ENCODE measurements around the gene ASTN2.

Gene ASTN2

DNA sequence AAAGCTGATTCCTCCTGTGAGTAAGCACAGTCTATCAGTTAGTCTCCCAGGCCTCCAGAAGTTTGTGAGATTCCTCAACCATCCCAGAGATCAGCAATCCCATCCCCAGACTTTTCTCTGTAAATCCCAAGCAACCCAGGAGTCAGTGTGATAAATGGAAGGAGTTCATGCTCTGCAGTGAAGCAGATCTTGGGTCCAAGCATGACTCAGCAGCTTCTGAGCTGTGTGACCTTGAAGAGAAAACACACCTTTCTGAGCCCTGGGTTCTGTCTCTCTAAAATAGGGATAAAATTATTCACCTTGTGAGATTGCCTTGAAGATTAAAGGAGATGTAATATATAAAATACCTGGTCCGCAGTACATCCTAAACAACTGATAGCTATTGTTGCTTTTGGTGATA lies 318.7 kb downstream of the ASTN2 start:
- H3K4me3 ChIP-seq (ENCODE audit: low read depth, low read length): no peak overlapping the region
- TF ChIP-seq, protein P1, sequence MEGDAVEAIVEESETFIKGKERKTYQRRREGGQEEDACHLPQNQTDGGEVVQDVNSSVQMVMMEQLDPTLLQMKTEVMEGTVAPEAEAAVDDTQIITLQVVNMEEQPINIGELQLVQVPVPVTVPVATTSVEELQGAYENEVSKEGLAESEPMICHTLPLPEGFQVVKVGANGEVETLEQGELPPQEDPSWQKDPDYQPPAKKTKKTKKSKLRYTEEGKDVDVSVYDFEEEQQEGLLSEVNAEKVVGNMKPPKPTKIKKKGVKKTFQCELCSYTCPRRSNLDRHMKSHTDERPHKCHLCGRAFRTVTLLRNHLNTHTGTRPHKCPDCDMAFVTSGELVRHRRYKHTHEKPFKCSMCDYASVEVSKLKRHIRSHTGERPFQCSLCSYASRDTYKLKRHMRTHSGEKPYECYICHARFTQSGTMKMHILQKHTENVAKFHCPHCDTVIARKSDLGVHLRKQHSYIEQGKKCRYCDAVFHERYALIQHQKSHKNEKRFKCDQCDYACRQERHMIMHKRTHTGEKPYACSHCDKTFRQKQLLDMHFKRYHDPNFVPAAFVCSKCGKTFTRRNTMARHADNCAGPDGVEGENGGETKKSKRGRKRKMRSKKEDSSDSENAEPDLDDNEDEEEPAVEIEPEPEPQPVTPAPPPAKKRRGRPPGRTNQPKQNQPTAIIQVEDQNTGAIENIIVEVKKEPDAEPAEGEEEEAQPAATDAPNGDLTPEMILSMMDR (IDR thresholded peaks at IDR 0.05; ENCODE audit: low read depth, low read length): no peak

DNA sequence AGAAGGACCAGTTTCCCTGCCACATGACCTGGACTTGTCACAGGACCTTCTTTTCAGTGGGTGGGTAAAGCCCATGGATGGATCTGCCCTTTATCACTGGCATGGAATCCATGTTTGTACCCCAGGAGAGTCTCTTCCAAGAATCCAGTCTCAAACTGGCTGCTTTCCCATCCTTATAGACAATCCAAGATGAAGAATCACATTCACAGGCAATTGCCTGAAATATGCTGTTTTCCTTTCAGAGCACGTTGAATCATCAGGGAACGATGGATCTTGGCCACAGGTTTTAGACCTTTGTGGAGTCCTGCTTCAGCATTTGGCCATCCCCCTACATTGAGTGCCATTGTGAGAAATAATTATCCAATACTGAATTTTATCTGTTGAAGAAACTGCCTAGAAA lies 319.8 kb downstream of the ASTN2 start:
- TF ChIP-seq, protein P1 (IDR thresholded peaks at IDR 0.05; ENCODE audit: low read depth, low read length): no peak

DNA sequence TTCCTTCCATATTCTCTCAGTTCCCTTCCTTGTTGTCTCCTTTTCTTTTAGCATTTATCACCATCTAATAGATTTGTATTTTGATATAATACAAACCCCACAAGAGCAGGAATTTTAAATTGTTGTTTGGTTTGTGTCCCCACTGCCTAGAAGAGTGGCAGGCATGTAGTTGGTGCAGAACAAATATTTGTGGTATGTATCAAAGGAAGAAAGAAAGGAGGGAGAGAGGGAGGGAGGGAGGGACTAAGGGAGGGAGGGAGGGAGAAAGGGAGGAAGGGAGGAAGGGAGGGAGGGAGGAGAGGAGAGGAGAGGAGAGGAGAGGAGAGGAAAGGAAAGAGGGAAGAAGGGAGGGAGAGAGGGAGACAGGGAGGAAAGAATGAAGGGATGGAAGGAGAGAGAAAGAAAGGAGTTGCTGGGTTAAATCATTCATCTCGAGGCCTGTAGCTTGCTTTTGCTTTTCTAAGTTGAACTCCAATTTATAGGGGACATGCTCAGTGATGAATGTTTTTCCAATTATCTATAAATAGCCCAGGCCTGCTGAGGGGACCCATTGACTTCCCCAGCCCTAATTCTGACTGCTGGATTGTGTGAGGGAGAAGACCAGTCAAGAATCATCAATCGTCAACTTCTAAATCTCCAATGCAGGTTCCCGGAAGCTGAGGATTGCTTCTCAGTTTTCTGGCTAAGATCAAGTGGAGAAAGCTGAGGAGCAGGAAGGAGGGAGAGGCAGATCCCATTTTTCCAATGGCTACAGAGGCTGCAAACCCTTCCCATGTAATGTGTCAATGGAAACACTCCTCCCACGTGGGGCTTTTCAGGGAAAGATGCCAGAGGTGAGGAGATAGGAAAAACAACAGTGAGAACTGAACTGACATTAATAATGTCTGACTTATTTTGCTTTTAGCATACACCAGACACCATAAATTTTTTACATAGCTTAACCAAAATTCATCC lies 320.7 kb downstream of the ASTN2 start:
- TF ChIP-seq, protein P1 (IDR thresholded peaks at IDR 0.05; ENCODE audit: low read depth, low read length): no peak
- no peak overlapping the region for H3K4me3 ChIP-seq (ENCODE audit: low read depth, low read length)

More for the DNA sequence above, 319.8 kb downstream of the ASTN2 start:
- H3K4me3 ChIP-seq (ENCODE audit: low read depth, low read length): no peak overlapping the region

DNA sequence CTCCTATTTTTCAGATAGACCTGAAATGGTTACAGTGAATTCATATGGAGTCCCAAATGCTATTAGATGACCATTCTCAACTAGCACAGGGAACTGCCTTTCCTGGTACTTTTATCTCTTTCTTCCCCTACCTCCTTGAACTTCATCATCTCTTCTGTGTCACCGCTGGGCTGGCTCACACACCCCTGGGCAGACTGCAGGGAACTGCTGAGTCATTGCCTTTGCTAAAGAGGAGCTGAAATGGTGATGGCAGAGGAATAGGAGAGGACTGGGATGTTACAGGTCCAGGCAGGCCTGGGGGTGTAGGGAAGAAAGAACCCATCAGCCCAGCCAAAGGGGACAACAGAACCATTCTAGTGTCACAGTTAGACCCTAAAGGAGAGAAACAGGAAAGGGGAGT lies 322.3 kb downstream of the ASTN2 start:
- TF ChIP-seq, protein P1 (IDR thresholded peaks at IDR 0.05; ENCODE audit: low read depth, low read length): no peak
- H3K4me3 ChIP-seq (ENCODE audit: low read depth, low read length): no peak overlapping the region

DNA sequence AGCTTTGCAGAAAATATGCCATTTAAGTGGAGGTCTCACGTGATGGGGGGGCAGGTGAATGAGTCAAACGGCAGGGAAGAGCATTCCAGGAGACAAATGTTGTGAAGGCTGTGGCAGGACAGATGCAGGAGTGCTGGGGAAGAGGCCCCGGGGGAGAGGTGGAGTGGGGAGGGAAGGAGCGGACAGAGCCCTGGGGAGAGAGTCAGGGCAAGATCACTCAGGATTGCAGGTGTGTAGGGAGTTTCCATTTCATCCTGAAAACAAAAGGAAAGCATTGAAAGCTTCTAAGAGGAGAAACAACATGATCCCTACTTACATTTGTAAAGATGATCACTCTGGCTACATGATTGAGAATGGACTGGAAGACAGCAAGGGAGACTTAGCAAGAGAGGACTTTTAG lies 323.3 kb downstream of the ASTN2 start:
- TF ChIP-seq, protein P1 (IDR thresholded peaks at IDR 0.05; ENCODE audit: low read depth, low read length): no peak
- no peak overlapping the region for H3K4me3 ChIP-seq (ENCODE audit: low read depth, low read length)

DNA sequence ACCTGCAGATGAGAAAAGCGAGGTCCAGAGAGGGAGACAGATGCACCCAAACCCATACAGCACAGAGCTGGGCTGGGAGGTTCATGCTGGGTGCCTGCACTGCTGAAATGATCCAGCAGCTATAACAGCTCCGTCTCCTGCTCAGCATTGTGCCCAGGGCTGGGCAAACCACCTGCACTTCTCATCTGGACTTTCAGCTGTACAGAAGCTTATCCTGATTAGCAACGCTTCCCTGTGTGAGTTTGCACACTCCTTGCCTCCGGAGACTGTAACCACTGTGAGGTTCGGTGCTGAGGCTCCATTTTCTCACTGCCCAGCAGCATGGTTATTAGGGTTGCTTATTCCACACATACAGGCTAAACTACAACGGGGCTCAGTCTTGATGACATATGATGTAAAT lies 326.1 kb downstream of the ASTN2 start:
- TF ChIP-seq, protein P1 (IDR thresholded peaks at IDR 0.05; ENCODE audit: low read depth, low read length): no peak
- no peak overlapping the region for H3K4me3 ChIP-seq (ENCODE audit: low read depth, low read length)

DNA sequence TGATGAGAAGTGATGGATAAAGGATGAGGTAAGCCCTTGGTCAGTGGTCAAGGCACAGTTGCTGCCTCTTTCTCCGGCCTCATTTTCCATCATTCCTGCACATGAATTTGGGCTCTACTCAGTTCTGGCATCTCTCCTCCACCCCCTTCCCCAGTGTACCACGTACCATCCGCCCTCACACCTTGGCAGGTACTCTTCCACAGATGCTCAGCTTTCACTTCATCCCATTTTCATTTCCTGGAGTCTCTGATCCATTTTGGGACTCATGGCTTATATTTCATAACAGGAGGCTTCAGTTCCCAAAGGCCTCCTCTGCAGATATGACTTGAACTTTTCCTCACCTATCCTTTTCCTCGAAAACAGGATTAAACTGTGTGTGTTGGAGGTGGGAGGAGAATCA lies 326.7 kb downstream of the ASTN2 start:
- H3K4me3 ChIP-seq (ENCODE audit: low read depth, low read length): no peak overlapping the region
- TF ChIP-seq, protein P1 (IDR thresholded peaks at IDR 0.05; ENCODE audit: low read depth, low read length): no peak
